Neural progenitor cell (in vitro differentiated cells): ENCODE data around the gene LIPK. TPM values are rescaled to one million over a fixed set of nuclear protein-coding genes. Genes with fewer than 3 reads are reported as not detected.
A peak's percentile ranks its signal among the peaks of the same experiment; 100 is the strongest.

Experiments
- DNase-seq: peaks from one replicate; pipeline ENCODE4 v3.0.0-alpha.2; 2016; ENCODE audit warnings: low spot score
- H2AFZ ChIP-seq: fragments of 200-600 bp; sonication (generic); replicated peaks from 2 replicates; pipeline ENCODE4 v1.6.1; 2016; ENCODE audit warnings: antibody characterized with exemption
- H3F3A ChIP-seq: fragments of 200-600 bp; sonication (generic); 2 replicates; pipeline ENCODE4 v1.6.1; 2016; ENCODE audit warnings: antibody characterized with exemption, low read depth
- H3K27ac ChIP-seq: fragments of 200-600 bp; sonication (generic); 2 replicates; pipeline ENCODE4 v1.5.1; 2016; ENCODE audit warnings: mild to moderate bottlenecking
- H3K27me3 ChIP-seq: fragments of 200-600 bp; sonication (generic); 2 replicates; pipeline ENCODE4 v1.6.1; 2016; ENCODE audit warnings: mild to moderate bottlenecking, moderate library complexity
- H3K36me3 ChIP-seq: fragments of 200-600 bp; sonication (generic); 2 replicates; pipeline ENCODE4 v1.5.1; 2016
- H3K4me1 ChIP-seq: fragments of 200-600 bp; sonication (generic); 2 replicates; pipeline ENCODE4 v1.6.1; 2016; ENCODE audit warnings: mixed run types
- H3K4me2 ChIP-seq: fragments of 200-600 bp; sonication (generic); 2 replicates; pipeline ENCODE4 v1.6.1; 2016
- H3K4me3 ChIP-seq: fragments of 200-600 bp; sonication (generic); 2 replicates; pipeline ENCODE4 v1.5.1; 2016
- H3K79me2 ChIP-seq: fragments of 200-600 bp; sonication (generic); 2 replicates; pipeline ENCODE4 v1.6.1; 2016; ENCODE audit warnings: low read depth
- H3K9ac ChIP-seq: fragments of 200-600 bp; sonication (generic); 2 replicates; pipeline ENCODE4 v1.6.1; 2016
- H3K9me3 ChIP-seq: fragments of 200-600 bp; sonication (generic); 2 replicates; pipeline ENCODE4 v1.5.1; 2016; ENCODE audit warnings: low read depth
- H4K20me1 ChIP-seq: fragments of 200-600 bp; sonication (generic); 2 replicates; pipeline ENCODE4 v1.6.1; 2016; ENCODE audit warnings: low read depth
- H3K27ac Mint-ChIP-seq: 3 replicates; pipeline ENCODE4 v1.8.0; 2021; ENCODE audit warnings: mixed read lengths
- H3K27me3 Mint-ChIP-seq: 2 replicates; pipeline ENCODE4 v1.8.0; 2022; ENCODE audit warnings: low read depth, mild to moderate bottlenecking, inconsistent platforms, moderate library complexity, mixed read lengths; ENCODE audit not compliant: insufficient read depth
- H3K36me3 Mint-ChIP-seq: 3 replicates; pipeline ENCODE4 v1.8.0; 2021; ENCODE audit warnings: mixed read lengths
- H3K4me1 Mint-ChIP-seq: 3 replicates; pipeline ENCODE4 v1.8.0; 2021; ENCODE audit warnings: mixed read lengths
- H3K4me3 Mint-ChIP-seq: 3 replicates; pipeline ENCODE4 v1.8.0; 2021; ENCODE audit warnings: mild to moderate bottlenecking, moderate library complexity, mixed read lengths
- H3K9me3 Mint-ChIP-seq: 3 replicates; pipeline ENCODE4 v1.8.0; 2020; ENCODE audit warnings: mixed read lengths
- EZH2 ChIP-seq: fragments of 200-600 bp; sonication (generic); IDR thresholded peaks from 2 replicates; pipeline ENCODE4 v1.6.1; 2017; ENCODE audit warnings: antibody characterized with exemption, mild to moderate bottlenecking, moderate library complexity
- EZH2phosphoT487 ChIP-seq: fragments of 200-600 bp; sonication (generic); IDR thresholded peaks from 2 replicates; pipeline ENCODE4 v1.6.1; 2017; ENCODE audit warnings: antibody characterized with exemption
- total RNA-seq: library from RNA; depleted of rRNA; stranded (reverse); fragments of >200 nt; gene quantifications from 2 replicates; pipeline ENCODE4 v1.2.3, GENCODE V29; 2015; ENCODE audit warnings: low replicate concordance
- TF ChIP-seq, protein P1 (sequence below): fragments of 200-600 bp; sonication (generic); IDR thresholded peaks from 2 replicates; pipeline ENCODE4 v1.5.1; 2017; ENCODE audit warnings: antibody characterized with exemption, mild to moderate bottlenecking

LIPK gene
- total RNA-seq, 1 donor from 2014 or later: not detected

DNA sequence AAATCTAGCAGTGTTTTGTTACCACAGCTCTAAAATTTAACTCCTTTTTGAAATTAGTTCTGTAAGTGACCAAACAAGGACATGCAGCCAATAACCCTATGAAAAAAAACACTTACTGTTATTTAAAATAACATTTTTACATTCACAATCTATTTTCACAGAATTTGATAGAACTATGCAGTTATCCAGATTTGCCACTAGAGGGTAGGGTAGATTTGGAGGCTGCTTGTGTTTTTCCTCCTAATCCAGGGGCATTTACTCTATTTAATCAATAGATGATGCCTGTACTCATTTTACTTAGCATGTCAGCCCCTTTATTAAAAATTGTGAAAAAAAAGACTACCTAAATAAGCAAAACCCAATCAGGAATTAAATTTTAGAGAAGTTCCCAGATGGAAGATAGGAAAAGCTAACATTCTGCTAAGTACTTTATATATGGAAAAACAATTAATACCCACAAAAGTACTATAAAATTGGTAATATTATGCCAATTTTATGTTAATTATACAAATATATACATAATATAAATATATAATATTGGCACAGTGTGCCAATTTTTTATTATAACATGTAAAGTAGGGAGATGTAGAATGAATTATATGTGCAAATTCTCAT is 18.1 kb upstream of the LIPK start:
- Histone ChIP-seq H3K4me2 (no peak overlapping the region), H3K36me3 (no peaks in the 10 kb centered on the region), H3K4me1 (no peaks in the 10 kb centered on the region), H3K4me3 (no peak overlapping the region), H2AFZ (no peak overlapping the region), H3K79me2 (no peaks in the 10 kb centered on the region), H4K20me1 (no peaks in the 10 kb centered on the region), H3K9me3 (no peaks in the 10 kb centered on the region), H3F3A (no peaks in the 10 kb centered on the region), H3K9ac (no peak overlapping the region), H3K27me3 (no peaks in the 10 kb centered on the region), H3K27ac (no peak overlapping the region)
- Mint-ChIP-seq H3K27ac (no peak overlapping the region), H3K4me1 (no peaks in the 10 kb centered on the region), H3K36me3 (no peaks in the 10 kb centered on the region), H3K27me3 (peaks cover 2% of the 10 kb centered on the region), H3K4me3 (no peak overlapping the region), H3K9me3 (peaks cover 3% of the 10 kb centered on the region)
- TF ChIP-seq, protein P1, sequence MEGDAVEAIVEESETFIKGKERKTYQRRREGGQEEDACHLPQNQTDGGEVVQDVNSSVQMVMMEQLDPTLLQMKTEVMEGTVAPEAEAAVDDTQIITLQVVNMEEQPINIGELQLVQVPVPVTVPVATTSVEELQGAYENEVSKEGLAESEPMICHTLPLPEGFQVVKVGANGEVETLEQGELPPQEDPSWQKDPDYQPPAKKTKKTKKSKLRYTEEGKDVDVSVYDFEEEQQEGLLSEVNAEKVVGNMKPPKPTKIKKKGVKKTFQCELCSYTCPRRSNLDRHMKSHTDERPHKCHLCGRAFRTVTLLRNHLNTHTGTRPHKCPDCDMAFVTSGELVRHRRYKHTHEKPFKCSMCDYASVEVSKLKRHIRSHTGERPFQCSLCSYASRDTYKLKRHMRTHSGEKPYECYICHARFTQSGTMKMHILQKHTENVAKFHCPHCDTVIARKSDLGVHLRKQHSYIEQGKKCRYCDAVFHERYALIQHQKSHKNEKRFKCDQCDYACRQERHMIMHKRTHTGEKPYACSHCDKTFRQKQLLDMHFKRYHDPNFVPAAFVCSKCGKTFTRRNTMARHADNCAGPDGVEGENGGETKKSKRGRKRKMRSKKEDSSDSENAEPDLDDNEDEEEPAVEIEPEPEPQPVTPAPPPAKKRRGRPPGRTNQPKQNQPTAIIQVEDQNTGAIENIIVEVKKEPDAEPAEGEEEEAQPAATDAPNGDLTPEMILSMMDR: peak; percentile 78
- TF ChIP-seq EZH2phosphoT487: no peak
- peak; percentile 21 for DNase-seq

DNA sequence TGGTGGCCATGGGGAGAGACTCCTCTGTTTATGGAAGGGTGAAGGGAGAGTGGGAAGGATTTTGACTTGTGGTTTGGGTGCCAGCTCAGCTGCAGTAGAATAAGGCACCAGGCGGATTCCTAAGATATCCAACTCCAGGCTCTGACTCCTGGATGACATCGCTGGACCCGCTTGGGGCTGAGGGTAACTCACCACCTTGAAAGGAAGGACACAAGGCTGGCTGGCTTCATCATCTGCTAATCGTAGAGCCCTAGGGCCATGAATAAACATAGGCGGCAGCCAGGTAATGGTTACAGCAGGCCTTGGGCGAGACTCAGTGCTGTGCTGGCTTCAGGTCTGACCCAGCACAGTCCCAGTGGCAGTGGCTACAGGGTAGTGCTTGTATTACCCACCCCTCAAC is 16.7 kb upstream of the LIPK start:
- Histone ChIP-seq H4K20me1 (no peaks in the 10 kb centered on the region), H2AFZ (no peak overlapping the region), H3K79me2 (no peaks in the 10 kb centered on the region), H3K27ac (no peak overlapping the region), H3K4me2 (no peak overlapping the region), H3K4me3 (no peak overlapping the region), H3K4me1 (no peaks in the 10 kb centered on the region), H3K9ac (no peak overlapping the region), H3F3A (no peaks in the 10 kb centered on the region), H3K27me3 (no peaks in the 10 kb centered on the region), H3K9me3 (no peaks in the 10 kb centered on the region), H3K36me3 (no peaks in the 10 kb centered on the region)
- H3K27ac Mint-ChIP-seq: no peak overlapping the region
- H3K4me3 Mint-ChIP-seq: no peak overlapping the region
- no peak for DNase-seq
- H3K36me3 Mint-ChIP-seq: no peaks in the 10 kb centered on the region
- peaks cover 2% of the 10 kb centered on the region for H3K27me3 Mint-ChIP-seq
- TF ChIP-seq, protein P1: no peak
- TF ChIP-seq EZH2phosphoT487 (no peak), EZH2 (no peak)
- H3K4me1 Mint-ChIP-seq: peaks cover 3% of the 10 kb centered on the region
- peaks cover 3% of the 10 kb centered on the region for H3K9me3 Mint-ChIP-seq

- no peaks in the 10 kb centered on the region for H3K36me3 ChIP-seq
- H3K4me2 ChIP-seq: no peak overlapping the region
- Mint-ChIP-seq H3K4me1 (peaks cover 3% of the 10 kb centered on the region), H3K36me3 (no peaks in the 10 kb centered on the region), H3K27me3 (peaks cover 2% of the 10 kb centered on the region), H3K27ac (no peak overlapping the region), H3K9me3 (peaks cover 3% of the 10 kb centered on the region), H3K4me3 (no peak overlapping the region)
- no peak overlapping the region for H2AFZ ChIP-seq
- H3K9me3 ChIP-seq: no peaks in the 10 kb centered on the region
- DNase-seq: peak; percentile 9
- peaks cover 23% of the 10 kb centered on the region for H3K27me3 ChIP-seq
- no peaks in the 10 kb centered on the region for H3K79me2 ChIP-seq
- H3F3A ChIP-seq: no peaks in the 10 kb centered on the region
- no peaks in the 10 kb centered on the region for H4K20me1 ChIP-seq
- H3K4me3 ChIP-seq: no peak overlapping the region
- H3K27ac ChIP-seq: no peak overlapping the region
- no peak for TF ChIP-seq EZH2
- TF ChIP-seq, protein P1: peak; percentile 26
- TF ChIP-seq EZH2phosphoT487: no peak
- H3K4me1 ChIP-seq: no peaks in the 10 kb centered on the region
- H3K9ac ChIP-seq: no peak overlapping the region
Observed at GRCh38 chr10:88693392-88694020, 12.5 kb upstream of the LIPK start.
